GM18867 (cell line): ENCODE results near the gene ACLY.
"Not testable (repeated sequence)": the region's sequence is repeated elsewhere in the genome, so short reads cannot be mapped to it uniquely, and the experiment has no call there.

Experiments
- ATAC-seq: cut with Tn5 transposase; IDR thresholded peaks from one replicate; pipeline ENCODE4 v1.9.1; 2021; ENCODE audit warnings: mild to moderate bottlenecking, moderate library complexity; ENCODE audit not compliant: unreplicated experiment

The ACLY gene

DNA sequence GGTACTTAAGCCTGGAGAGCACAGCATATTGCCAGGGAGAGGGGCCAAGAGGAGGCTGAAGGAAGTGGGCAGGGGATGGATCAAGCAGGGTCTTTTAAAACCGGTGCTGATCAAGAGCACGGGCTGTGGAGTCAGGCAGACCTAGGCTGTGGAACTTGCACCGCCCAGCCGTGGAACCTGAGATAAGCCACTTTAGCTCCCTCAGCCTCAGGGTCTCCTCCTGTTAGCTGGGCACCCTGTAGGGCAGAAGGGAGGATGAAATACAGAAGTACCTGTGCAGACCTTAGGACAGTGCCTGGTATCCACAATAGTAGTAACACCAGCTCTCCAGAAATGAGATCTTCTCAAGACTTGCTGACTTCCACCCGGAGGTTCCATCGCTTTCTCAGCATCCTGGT, 20.9 kb upstream of the ACLY start:
- no peak for ATAC-seq

- ATAC-seq, result no peak
Measured at GRCh38 chr17:41939044-41939692, 20.4 kb upstream of the ACLY start.

GRCh38 chr17:41937970-41938954, 19.5 kb upstream of the ACLY start:
- no peak for ATAC-seq

DNA sequence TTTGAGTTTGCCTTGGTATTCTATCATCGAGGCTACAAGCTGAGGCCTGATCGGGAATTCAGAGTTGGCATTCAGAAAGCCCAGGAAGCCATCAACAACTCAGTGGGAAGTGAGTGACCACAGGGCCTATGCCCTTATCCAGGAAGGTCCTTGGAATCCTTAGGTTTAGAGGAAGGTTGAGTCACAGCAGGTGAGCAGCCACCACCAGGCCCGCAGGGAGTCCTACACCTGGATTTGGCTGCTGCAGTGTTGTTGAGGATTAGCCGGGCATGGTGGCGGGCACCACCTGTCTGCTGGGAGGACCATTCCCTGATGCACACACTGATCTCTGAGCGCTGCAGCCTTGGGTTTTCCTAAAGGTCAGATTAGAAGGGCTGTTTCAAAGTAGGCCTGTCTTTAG, 16.9 kb upstream of the ACLY start:
- ATAC-seq, result no peak

DNA sequence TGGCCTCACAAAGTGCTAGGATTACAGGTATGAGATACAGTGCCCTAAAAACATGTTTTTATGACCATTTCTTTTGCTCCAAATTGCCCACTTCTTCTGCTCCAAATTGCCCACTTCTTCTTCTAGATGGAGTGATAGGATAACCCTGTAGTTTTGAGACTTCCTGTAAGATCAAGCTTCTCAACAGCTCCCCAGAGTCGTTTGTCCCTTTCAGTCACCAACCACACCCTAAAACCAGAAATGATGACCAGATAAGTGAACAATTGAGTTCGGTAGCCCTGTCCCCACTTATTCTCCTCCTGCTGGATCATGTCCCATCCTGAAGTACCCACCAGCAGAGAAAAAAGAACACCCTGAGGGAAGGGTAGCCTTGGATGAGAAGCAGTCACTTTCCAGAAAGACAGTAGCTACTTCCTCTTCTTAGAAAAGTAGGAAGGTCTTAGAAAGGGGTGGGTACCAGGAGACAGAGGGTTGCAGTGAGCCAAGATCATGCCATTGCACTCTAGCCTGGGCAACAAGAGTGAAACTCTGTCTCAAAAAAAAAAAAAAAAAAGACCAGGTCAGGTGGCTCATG, 14.2 kb upstream of the ACLY start:
- ATAC-seq, result no peak

- ATAC-seq, result not testable (repeated sequence)
Measured at GRCh38 chr17:41931715-41932114, 13.0 kb upstream of the ACLY start.

DNA sequence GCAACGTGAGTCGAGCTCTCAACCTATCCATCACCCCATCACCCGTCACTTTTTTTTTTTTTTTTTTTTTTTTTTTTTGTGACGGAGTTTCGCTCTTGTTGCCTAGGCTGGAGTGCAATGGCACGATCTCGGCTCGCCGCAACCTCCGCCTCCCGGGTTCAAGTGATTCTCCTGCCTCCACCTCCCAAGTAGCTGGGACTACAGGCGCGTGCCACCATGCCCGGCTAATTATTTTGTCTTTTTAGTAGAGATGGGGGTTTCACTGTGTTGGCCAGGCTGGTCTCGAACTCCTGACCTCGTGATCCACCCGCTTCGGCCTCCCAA, 12.0 kb upstream of the ACLY start:
- ATAC-seq, result not testable (repeated sequence)

DNA sequence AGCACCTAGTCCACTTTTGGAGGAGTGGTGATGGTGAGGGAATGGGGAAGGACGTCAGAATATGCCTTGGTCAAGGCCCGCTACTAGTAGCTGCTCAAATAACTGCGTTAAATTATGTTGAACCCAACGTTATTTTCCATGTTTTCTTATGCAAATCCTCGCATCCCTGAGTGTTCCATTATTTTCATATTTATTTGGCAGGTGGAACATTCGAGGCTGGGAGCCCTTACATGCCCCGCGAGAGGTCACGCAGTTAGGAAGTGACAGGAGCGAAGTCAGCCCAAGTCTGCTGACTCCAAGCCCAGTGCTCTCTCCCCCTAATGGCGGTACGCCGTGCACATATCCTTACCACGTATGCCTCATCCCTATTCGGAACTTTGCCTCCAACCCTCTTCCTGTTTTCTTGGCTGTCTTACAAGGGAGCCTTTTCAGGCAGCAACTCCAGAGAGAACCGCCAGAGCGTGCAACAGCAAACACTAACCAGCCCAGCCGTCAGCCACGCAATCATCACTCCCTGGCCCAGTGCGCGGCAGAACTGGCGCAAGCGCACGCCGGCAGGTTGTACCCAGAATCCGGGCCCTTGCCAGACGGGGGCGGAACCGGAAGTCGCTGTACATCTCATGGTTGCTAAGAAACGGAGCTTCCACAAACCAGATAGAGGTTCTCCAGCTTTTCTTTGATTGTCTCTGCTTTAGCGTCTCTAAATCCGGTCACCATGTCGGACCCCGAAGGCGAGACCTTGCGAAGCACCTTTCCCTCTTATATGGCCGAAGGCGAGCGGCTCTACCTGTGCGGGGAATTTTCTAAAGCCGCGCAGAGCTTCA, 11.5 kb upstream of the ACLY start, which contains the start of gene ODAD4:
Gene ODAD4 (plus strand): TSS at position 609 of the 824 bp plus-strand sequence. CDS start 107 bp downstream, at position 716.
- peak; percentile 96 for ATAC-seq

- ATAC-seq, result no peak
Measured at GRCh38 chr17:41928693-41929251, 10.0 kb upstream of the ACLY start.

DNA sequence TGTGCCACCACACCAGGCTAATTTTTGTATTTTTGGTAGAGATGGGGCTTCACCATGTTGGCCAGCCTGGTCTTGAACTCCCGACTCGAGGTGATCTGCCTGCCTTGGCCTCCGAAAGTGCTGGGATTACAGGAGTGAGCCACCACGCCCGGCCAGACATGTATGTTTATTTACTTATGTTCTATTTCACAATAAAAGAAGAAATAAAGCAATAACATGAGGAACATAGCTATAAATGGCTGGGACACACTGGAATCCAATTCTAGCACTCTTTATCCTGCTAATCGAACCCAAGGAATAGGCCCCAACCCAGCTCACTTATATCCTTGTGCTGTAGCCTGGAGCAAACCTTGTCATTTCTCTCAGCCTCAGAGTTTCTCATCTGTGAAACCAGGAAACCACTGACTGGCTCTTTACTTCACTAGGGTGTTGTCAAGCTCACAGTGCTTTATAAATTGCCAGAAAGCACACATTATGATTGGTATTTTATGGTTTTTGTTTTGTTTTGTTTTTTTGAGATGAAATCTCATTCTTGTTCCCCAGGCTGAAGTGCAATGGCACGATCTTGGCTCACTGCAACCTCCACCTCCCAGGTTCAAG, 7.3 kb upstream of the ACLY start:
- ATAC-seq, result no peak

- ATAC-seq, result no peak
Measured at GRCh38 chr17:41920580-41920955, 1.8 kb upstream of the ACLY start.

DNA sequence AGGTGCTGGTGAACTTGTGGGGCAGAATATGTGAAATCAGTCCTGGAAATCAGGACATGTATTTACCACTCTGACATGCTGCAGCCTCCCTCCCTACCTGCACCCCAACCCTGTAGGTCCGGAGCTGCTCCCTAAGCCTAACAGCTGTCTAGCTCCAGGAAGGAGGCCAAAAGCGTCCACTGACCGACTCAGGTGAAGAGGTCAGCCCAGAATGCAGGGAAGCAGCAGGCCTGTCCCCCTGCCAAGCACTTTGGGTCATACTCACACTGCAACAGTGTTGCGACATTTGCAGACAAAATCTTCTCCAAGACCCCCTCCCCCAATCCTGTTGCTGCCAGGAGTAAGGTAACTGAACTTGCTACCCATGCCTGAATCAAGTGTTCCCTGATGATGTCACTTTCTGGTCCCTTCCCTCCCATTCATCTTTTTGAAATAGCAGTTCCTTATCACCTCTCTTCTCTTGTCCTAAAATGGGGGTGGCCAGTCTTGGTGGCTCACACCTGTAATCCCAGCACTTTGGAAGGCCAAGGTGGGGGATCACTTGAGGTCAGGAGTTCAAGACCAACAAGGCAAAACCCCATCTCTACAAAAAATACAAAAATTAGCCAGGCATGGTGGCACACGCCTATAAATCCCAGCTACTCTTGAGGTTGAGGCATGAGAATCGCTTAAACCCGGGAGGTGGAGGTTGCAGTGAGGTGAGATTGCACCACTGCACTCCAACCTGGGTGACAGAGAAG, 1.3 kb upstream of the ACLY start:
- ATAC-seq, result no peak

- ATAC-seq, result no peak
Measured at GRCh38 chr17:41919165-41919817, 540 bp upstream of the ACLY start.

DNA sequence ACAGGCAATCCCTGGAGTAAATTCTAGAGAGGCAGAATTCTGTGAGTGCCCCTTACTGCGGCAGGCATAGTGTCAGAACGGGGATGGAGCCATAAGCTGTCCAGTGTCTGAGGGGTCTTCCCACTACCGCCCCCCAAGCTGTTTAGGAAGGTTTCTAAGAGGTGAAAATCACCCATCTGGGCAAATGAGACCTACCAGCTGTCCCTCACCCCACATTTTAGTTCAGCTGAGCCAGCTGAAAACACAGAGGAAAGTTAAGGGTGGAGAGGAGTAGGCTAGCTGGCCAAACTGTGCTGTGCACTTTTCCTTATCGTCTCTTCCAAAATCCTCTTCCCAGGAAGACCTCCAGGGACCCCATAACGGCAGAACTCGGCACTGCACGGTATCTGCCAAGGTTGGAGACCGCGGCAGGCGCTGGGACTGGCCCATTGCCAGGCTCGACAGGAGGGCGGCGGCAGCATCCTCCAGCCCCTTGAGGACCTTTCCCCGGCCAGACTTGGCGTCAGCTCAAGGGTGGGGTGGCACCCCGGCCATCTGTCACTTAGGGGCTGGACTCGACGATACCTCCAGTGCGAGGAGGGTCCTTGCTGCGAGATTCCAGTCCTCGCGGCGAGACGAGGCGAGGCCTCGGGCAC, 955 bp downstream of the ACLY start:
- peak; percentile 6 for ATAC-seq

DNA sequence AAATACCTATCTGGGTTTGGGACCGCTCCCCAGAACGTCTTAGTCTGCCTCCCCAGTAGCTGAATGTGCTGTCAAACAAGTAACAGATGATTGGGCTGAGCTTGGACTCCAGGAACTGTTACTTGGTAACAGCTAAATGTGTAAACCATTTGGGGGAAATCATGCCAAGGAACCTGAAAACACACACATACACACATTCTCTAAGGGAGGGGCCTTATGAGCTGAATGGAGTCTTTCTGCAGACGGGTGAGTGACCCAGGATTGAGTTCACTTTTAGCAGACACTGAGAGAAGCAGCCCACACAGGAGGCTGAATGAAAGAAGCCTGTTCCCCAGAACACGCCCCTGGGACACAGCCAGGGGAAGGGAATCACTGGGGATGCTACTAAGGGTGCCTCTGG, 1.6 kb downstream of the ACLY start:
- no peak for ATAC-seq

- ATAC-seq, result no peak
Measured at GRCh38 chr17:41915566-41915965, 3.2 kb downstream of the ACLY start.

- no peak for ATAC-seq
Measured at GRCh38 chr17:41915020-41915419, 3.7 kb downstream of the ACLY start.

DNA sequence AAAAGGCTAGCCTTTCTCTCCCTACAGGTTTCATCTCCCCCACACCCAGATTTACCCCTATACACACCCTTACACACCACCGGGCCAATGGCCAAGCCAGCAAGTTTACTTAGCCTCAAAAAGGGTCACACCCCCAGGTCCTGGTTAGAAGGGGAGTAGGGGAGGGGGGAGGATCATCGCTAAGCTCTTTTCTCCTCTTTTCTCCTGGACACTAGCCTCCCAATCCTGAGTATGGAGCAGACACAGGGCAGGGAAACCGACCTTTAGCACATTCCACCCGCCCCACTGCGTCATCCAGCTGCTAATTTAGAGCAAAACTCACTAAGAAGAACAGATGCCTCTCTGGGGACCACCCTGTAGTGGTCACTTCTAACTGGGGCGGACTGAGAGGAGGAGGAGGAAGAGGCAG, 4.4 kb downstream of the ACLY start:
- ATAC-seq, result no peak

DNA sequence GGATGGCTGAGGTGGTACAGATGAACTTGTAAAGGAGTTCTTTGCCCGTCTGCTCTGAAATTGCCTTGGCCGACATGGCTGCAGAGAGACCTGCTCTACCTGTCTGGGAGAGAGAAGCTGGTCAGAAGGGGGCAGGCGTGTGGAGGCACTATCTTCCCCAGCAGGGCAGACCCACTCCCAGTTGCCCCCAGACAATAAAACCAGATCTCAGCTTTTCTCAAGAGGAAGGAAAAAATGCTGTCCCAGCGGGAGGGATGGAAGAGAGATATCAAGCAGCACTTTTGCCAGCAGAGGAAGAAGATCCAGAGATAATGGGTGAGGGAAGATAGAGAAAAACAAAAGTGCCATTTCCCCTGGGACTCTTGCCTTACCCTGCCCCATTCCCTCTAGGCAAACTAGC, 5.0 kb downstream of the ACLY start:
- no peak for ATAC-seq
